Hematopoietic multipotent progenitor cell treated with erythropoietin and hydrocortisone succinate and interleukin-3 and kit ligand, for 4 days (in vitro differentiated cells): Measurements from ENCODE around the gene KIF20A.
"Not testable (repeated sequence)": the region's sequence is repeated elsewhere in the genome, so short reads cannot be mapped to it uniquely, and the experiment has no call there.

Experiments used
- DNase-seq: peaks from one replicate; pipeline ENCODE4 v3.0.0-alpha.2; 2015

KIF20A gene

DNA sequence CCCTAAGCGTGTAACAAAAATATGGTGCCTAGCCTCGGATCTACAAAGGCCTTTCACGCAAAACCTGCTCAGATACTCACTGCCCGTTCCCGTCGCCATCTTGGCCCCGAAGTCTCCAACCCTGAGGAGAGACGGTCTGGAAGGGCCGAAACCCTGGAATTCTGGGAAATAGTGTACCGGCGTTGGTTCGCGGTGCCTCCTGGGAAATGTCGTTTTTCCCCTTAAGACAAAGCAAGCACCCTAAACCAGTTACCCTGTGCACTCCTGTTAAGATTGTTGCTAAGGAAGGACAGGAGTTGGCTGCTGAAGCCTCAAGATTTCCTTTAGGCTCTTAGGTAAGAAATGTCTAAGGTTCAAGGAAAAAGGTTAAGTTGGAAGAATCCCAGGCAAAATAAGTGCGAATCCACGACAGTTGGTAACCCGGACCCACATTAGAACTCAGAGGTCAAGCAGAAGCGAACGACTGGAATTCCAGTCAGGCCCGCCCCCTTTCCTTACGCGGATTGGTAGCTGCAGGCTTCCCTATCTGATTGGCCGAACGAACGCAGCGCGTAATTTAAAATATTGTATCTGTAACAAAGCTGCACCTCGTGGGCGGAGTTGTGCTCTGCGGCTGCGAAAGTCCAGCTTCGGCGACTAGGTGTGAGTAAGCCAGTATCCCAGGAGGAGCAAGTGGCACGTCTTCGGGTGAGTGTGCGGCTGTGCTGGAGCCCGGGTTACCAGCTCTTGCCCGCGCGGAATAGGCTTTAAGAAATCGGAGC lies at the start of gene KIF20A, which contains the start of gene BRD8:
KIF20A (plus strand) TSS at position 597 of the 761 bp plus-strand sequence. CDS start 569 bp downstream, outside the sequence.
BRD8 (minus strand) TSS at position 115 of the 761 bp plus-strand sequence; CDS start at position 99, 16 bp downstream.
- DNase-seq = peak; percentile 99

DNA sequence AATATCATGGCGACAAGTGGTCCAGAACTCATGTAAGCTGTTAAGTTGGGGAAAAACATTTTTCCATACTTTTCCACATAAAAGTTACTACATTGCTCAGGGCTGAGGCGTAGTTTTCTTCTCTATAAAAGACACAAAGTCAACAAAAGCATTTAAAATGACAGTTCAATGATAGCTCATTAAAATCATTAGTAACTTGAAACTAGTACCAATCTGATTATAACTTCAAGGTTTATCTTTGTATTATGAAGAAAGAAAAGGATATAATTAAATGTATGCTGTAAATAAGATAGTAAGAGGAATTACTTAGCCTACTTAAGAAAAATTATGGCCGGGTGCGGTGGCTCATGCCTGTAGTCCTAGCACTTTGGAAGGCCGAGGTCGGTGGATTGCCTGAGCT lies 49.6 kb upstream of the KIF20A start:
- no peak for DNase-seq

- no peak for DNase-seq
Measured at GRCh38 chr5:138132543-138132942, 46.4 kb upstream of the KIF20A start.

DNA sequence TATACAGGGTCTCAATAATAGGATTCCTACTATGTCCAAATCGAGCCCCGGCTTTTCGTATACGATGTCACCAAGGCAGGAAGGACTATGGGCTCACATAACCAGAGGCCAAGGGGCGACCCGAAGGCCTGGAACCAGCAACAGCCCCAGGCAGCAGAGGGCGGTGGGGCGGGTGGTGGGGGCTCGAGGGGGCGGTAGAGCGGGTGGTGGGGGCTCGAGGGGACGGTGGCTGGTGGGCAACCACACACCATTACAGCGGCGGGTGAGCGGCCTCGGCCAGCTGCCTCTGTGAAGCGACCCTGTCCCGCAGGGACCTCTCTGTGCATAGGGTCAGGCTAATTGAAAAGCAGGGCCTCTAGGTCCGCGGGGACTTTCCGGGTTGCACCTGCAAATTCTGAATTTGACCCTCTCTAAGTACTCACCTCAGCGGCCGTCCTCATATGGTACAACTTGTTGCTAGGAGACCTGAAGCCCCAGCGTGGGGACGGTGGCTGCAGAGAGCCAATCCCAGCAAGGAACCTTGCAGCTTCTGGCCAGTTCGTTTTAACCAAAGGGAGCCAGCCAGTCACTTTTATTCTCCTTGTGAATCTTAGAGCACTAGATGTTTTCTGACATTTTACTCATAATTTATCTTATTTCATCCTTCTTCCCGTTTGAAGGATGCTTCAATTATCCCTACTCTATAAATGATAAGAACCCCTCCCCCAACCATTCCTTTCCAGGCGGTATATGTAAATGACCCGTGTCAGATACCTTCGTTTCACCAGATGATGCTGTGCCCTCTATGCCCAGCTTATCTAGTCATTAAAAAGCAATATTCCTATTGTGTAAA lies 39.7 kb upstream of the KIF20A start, which contains the start of gene NME5:
NME5 (minus strand) TSS at position 480 of the 832 bp plus-strand sequence. CDS start 648 bp downstream, outside the sequence.
- DNase-seq = peak; percentile 65

- peak; percentile 85 for DNase-seq
Measured at GRCh38 chr5:138139781-138140090, 39.2 kb upstream of the KIF20A start.

- DNase-seq = no peak
Measured at GRCh38 chr5:138140268-138140667, 38.6 kb upstream of the KIF20A start.

GRCh38 chr5:138141734-138142133 lies 37.2 kb upstream of the KIF20A start:
- no peak for DNase-seq

DNA sequence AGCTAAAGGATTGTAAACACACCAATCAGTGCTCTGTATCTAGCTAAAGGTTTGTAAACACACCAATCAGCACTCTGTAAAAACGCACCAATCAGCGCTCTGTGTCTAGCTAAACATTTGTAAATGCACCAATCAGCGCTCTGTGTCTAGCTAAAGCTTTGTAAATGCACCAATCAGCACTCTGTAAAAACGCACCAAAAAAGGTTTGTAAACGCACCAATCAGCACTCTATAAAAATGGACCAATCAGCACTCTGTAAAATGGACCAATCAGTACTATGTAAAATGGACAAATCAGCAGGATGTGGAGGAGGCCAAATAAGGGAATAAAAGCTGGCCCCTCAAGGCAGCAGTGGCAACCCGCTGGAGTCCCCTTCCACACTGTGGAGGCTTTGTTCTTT lies 35.3 kb upstream of the KIF20A start:
- not testable (repeated sequence) for DNase-seq

DNA sequence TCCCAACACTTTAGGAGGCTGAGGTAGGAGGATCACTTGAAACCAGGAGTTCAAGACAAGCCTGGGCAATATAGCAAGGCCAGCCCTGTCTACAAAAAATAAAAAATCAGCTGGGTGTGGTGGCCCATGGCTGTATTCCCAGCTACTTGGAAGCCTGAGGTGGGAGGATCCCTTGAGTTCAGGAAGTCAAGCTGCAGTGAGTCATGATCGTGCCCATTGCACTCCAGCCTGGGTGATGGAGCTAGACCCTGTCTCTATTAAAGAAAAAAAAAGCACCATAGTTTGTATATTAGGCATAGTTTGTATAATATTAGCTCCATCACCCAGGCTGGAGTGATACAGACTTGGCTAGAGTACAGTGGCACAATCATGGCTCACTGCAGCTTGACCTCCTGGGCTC lies 30.1 kb upstream of the KIF20A start:
- peak; percentile 16 for DNase-seq

- DNase-seq = no peak
Measured at GRCh38 chr5:138149530-138149929, 29.4 kb upstream of the KIF20A start.

- DNase-seq = not testable (repeated sequence)
Measured at GRCh38 chr5:138155977-138156376, 22.9 kb upstream of the KIF20A start.

- no peak for DNase-seq
Measured at GRCh38 chr5:138157626-138158025, 21.3 kb upstream of the KIF20A start.

- no peak for DNase-seq
Measured at GRCh38 chr5:138159666-138160065, 19.2 kb upstream of the KIF20A start.

GRCh38 chr5:138160706-138161105 lies 18.2 kb upstream of the KIF20A start:
- no peak for DNase-seq

DNA sequence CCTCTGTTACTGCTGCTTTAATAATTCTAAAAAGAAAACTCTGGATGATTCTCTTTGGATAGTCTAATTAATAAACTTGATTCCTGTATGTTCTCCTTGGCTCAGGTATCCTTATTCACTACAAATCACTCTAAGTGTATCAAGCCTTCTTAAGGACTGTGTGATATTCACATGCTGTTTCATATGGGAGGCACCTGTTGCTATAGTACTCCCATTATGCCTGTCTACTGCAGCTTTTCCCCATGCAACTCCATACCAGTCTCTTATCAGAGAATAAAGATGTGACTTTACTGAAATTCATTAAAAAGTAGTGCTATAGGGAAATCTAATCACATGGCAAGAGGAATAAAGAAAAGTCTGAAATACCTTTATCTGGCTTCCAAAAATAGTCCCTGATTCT lies 15.2 kb upstream of the KIF20A start:
- DNase-seq = no peak

DNA sequence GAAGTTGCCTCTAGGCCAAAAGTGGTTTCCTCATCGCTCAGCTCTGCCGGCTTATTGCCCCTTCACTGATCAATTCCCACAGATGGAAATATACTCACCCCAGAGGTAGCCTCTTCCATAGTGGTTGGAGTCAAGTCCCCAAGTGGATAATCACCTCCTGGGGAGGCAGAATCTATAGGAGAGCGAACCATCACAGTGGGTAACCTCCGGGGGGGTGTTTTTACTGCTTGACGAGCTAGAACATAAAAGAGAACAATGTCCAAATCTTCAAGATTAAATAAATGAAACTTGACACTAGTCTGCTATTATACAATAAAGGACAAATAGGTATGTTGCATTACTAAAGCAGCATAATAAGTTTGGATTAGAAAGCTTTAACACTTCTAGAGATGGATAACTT lies 9.8 kb upstream of the KIF20A start:
- no peak for DNase-seq

DNA sequence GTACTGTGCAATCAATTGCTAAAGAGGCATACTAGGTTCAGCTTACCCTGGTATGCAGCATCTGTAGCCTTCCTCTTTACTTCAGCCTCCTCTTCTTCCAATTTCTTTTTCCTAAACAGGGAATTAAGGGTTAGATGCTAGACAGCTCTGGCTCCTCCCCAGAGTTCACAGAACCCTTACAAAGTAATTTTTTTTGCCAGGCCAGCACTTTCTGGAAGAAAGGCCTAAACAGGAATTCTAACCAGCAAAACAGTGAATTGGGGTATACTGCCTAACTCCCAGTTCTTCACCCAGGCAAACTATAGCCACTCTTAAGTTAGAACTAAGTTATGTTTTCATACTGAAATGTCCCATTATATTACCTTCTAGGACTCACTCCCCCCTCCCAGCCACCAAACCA lies 8.6 kb upstream of the KIF20A start:
- no peak for DNase-seq

- peak; percentile 73 for DNase-seq
Measured at GRCh38 chr5:138177941-138178515, 884 bp upstream of the KIF20A start.

GRCh38 chr5:138179277-138179857 lies 455 bp downstream of the KIF20A start:
- DNase-seq = peak; percentile 60

DNA sequence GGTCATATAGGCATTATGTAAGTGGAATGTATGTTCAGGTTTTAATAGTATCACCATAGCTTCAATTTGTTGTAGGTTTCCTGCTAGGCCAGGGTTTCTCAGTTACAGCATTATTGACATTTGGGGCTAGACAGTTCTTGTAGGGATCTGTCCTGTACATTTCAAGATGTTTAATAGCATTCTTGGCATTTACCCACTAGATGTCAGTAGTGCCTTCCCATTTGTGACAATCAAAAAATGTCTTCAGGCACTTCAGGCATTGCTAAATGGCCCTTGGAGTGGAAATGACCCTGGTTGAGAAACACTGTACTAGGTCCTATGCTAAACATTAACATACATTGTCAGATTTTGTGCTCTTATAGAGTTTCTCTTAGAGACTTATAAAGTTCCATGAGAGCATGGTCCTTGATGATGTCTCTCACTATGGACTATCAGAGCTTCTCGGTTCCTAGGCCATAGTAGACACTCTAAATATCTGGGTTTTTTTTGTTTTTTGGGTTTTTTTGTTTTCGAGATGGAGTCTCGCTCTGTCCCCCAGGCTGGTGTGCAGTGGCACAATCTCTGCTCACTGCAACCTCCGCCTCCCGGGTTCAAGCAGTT lies 1.4 kb downstream of the KIF20A start:
- DNase-seq = peak; percentile 93

DNA sequence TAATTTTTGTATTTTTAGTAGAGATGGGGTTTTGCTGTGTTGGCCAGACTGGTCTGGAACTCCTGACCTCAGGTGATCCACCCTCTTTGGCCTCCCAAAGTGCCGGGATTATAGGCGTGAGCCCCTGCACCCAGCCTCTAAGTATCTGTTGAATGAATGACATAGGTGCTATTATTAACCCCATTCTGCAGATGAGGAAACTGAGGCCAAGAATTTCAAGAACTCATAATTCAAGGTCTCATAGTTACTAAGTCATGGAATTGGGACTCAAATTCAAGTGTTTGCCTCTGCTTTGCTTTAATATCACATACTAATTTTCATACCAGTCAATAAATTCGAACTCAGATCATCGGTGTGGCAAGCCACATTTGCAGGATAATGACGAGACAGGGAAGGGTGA lies 1.9 kb downstream of the KIF20A start:
- DNase-seq = no peak

DNA sequence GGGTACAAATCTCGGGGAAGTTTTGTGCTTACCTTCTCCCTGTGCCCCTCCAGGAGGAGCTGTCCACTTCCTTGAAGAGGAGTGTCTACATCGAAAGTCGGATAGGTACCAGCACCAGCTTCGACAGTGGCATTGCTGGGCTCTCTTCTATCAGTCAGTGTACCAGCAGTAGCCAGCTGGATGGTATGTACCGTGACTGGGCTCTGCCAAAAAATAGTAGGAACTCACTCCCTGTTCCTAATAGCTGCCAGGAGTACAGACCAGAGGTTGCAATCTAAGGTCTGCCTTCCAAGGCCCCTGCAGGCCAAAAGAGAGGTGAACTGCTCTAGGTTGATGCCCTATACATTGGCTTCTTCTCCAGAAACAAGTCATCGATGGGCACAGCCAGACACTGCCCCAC lies 3.9 kb downstream of the KIF20A start:
- no peak for DNase-seq

GRCh38 chr5:138186002-138186447 lies 7.1 kb downstream of the KIF20A start:
- peak; percentile 89 for DNase-seq
